HepG2 (cell line): ENCODE results near the gene MGMT. TPM values are rescaled to one million over a fixed set of nuclear protein-coding genes. Genes with fewer than 3 reads are reported as not detected.

Experiments used
- ATAC-seq: fragments of 200-7000 bp; cut with Tn5 transposase; 3 replicates; pipeline ENCODE4 v1.9.1; 2020; ENCODE audit warnings: mild to moderate bottlenecking, moderate library complexity
- BruUV-seq: library from RNA; stranded (reverse); fragments of 400-500 nt; replicated peaks from 2 replicates; lab custom pipeline; 2021; lab: Mats Ljungman, UMichigan
- CTCF ChIA-PET: fragments of 300-600 bp; formaldehyde crosslinking; extraction: SDS; loops from one replicate; lab custom pipeline; 2021; ENCODE audit warnings: low total read pairs, inconsistent platforms, low intra/inter-chr PET ratio; lab: Yijun Ruan, JAX
- POLR2A ChIA-PET: fragments of 350-600 bp; sonication (Branson Sonifier 250); formaldehyde crosslinking; loops from one replicate; lab custom pipeline; 2020; ENCODE audit warnings: antibody characterized with exemption, inconsistent platforms; lab: Yijun Ruan, JAX
- DNase-seq: peaks from one replicate; pipeline ENCODE4 v3.0.0-alpha.2; 2015; ENCODE audit warnings: low spot score
- FAIRE-seq: peaks from 3 replicates; lab custom pipeline; 2011; peaks lifted over from hg19 to GRCh38; lab: Jason Lieb, UNC
- H2AFZ ChIP-seq: one replicate; pipeline ENCODE4 v1.6.1; 2011; ENCODE audit warnings: low read length, inconsistent platforms
- H3K27ac ChIP-seq: fragments of 300-600 bp; 3 replicates; pipeline ENCODE4 v1.8.0; 2011; ENCODE audit warnings: mixed run types, mild to moderate bottlenecking, mixed read lengths, low read length, inconsistent platforms; ENCODE audit not compliant: insufficient read depth; ENCODE audit errors: extremely low read length
- H3K27me3 ChIP-seq, 2 experiments: fragments of 200-600 bp in 1 of 2; 2 replicates in 1 of 2; 3 replicates in 1 of 2; pipeline versions ENCODE4 v1.6.0 to v1.8.0; 2011; ENCODE audit warnings: low read length in 2 of 2, mild to moderate bottlenecking in 2 of 2, moderate library complexity in 2 of 2, inconsistent platforms in 1 of 2; ENCODE audit not compliant: insufficient read depth in 2 of 2, control insufficient read depth in 1 of 2
- H3K36me3 ChIP-seq, 2 experiments: fragments of 200-600 bp in 1 of 2; replicated peaks in 1 of 2; 2 replicates in 1 of 2; 3 replicates in 1 of 2; pipeline versions ENCODE4 v1.5.1 to v1.8.0; 2011; ENCODE audit warnings: low read length in 2 of 2, inconsistent platforms in 1 of 2; ENCODE audit not compliant: insufficient read depth in 2 of 2, control insufficient read depth in 1 of 2
- H3K4me1 ChIP-seq: 2 replicates; pipeline ENCODE4 v1.5.1; 2012; ENCODE audit warnings: low read length, inconsistent platforms; ENCODE audit not compliant: insufficient read depth
- H3K4me2 ChIP-seq: 2 replicates; pipeline ENCODE4 v1.6.0; 2011; ENCODE audit warnings: low read depth, low read length, inconsistent platforms
- H3K4me3 ChIP-seq, 3 experiments: fragments of 200-600 bp in 1 of 3; sonication (generic), shearing (Covaris generic) in 1 of 3; replicated peaks in 1 of 3; 2 replicates each; pipeline ENCODE4 v1.5.1; 2011 to 2016; ENCODE audit warnings: low read length in 3 of 3, inconsistent platforms in 2 of 3, low read depth in 2 of 3, mild to moderate bottlenecking in 2 of 3, control low read depth in 1 of 3, mixed read lengths in 1 of 3; ENCODE audit not compliant: insufficient read depth in 1 of 3
- H3K79me2 ChIP-seq: one replicate; pipeline ENCODE4 v1.6.1; 2011; ENCODE audit warnings: low read length, inconsistent platforms; ENCODE audit not compliant: insufficient read depth
- H3K9ac ChIP-seq: 2 replicates; pipeline ENCODE4 v1.6.0; 2011; ENCODE audit warnings: mild to moderate bottlenecking, low read depth, low read length, inconsistent platforms; ENCODE audit not compliant: insufficient read depth
- H3K9me3 ChIP-seq: 2 replicates; pipeline ENCODE4 v1.5.1; 2012; ENCODE audit warnings: mild to moderate bottlenecking, low read length
- H4K20me1 ChIP-seq: 2 replicates; pipeline ENCODE4 v1.6.0; 2011; ENCODE audit warnings: inconsistent platforms, mild to moderate bottlenecking, low read length, moderate library complexity; ENCODE audit not compliant: insufficient read depth
- ATAD3A ChIP-seq: sonication (generic); formaldehyde crosslinking; IDR thresholded peaks from 2 replicates; pipeline ENCODE4 v1.4.0; 2020; ENCODE audit warnings: missing genetic modification reagents
- CEBPB ChIP-seq: IDR thresholded peaks from 2 replicates; pipeline ENCODE4 v1.6.1; 2011; ENCODE audit warnings: low read depth, low read length, improper control_type of control experiment, borderline replicate concordance
- FOXC1 ChIP-seq: sonication (generic); formaldehyde crosslinking; IDR thresholded peaks from 2 replicates; pipeline ENCODE4 v1.8.0; 2022; ENCODE audit warnings: mild to moderate bottlenecking, missing genetic modification reagents, borderline replicate concordance
- THAP11 ChIP-seq: IDR thresholded peaks from 2 replicates; pipeline ENCODE4 v1.6.1; 2016; ENCODE audit warnings: missing biosample characterization, missing genetic modification reagents
- TRIM24 ChIP-seq: sonication (generic); formaldehyde crosslinking; IDR thresholded peaks from 2 replicates; pipeline ENCODE4 v1.8.0; 2022; ENCODE audit warnings: mild to moderate bottlenecking, missing genetic modification reagents
- U2AF1 ChIP-seq: fragments of 200-400 bp; formaldehyde crosslinking; optimal IDR thresholded peaks from 2 replicates; pipeline ENCODE3; 2017; ENCODE audit warnings: mild to moderate bottlenecking, low read depth, low read length
- ZNF10 ChIP-seq: sonication (generic); formaldehyde crosslinking; IDR thresholded peaks from 2 replicates; pipeline ENCODE4 v1.4.0; 2020; ENCODE audit warnings: mild to moderate bottlenecking, low read depth, missing genetic modification reagents, borderline replicate concordance
- WGBS: methylation state at CpG from one replicate; pipeline ENCODE4 v1.1.6; 2017; ENCODE audit warnings: low lambda C conversion rate; 5-methylcytosine and 5-hydroxymethylcytosine counted together
- in situ Hi-C: cut with HindIII; loops from 2 replicates; pipeline ENCODE4 v1.10.0; 2017; ENCODE audit warnings: low pct_unique_long_range_greater_than_20kb; ENCODE audit not compliant: extremely low pct_ligation_motif_present
- intact Hi-C: fragments of 100-400 bp; cut with micrococcal nuclease; formaldehyde crosslinking; loops from one replicate; pipeline ENCODE4 v1.10.0; 2022; ENCODE audit not compliant: unreplicated experiment
- polyA plus RNA-seq, 8 experiments: library from polyadenylated mRNA; depleted of rRNA in 3 of 8; stranded (reverse) in 7 of 8; unstranded in 1 of 8; fragments of >200 nt; fragmentation: Illumina TruSeq in 4 of 8; extraction: Trizol in 4 of 8; gene quantifications; 2 replicates each; pipeline versions ENCODE4 v1.2.1 to v1.2.3, GENCODE V29; 2011 to 2016; ENCODE audit warnings: low read depth in 4 of 8, missing spikeins in 1 of 8, mixed read lengths in 1 of 8; ENCODE audit not compliant: insufficient read depth in 1 of 8
- total RNA-seq, 5 experiments: library from RNA; depleted of rRNA; stranded (reverse); fragments of >200 nt; fragmentation: Illumina TruSeq; extraction: Trizol; gene quantifications; 2 replicates each; pipeline ENCODE4 v1.2.3, GENCODE V29; 2016; ENCODE audit warnings: low read depth in 1 of 5
- TF ChIP-seq, protein P1 (sequence below): sonication (generic); formaldehyde crosslinking; IDR thresholded peaks from 2 replicates; pipeline ENCODE4 v1.4.0; 2020; ENCODE audit warnings: missing genetic modification reagents, mild to moderate bottlenecking, borderline replicate concordance
- TF ChIP-seq, protein P2 (sequence below): IDR thresholded peaks from 2 replicates; pipeline ENCODE4 v1.4.0; 2020; ENCODE audit warnings: mild to moderate bottlenecking, missing genetic modification reagents

Gene MGMT
- total and polyA plus RNA-seq, 2 of the 13 experiments (the other 11 are each of a cell fraction or from before 2014, with no cell fraction given): 12.0 to 19.5 TPM

DNA sequence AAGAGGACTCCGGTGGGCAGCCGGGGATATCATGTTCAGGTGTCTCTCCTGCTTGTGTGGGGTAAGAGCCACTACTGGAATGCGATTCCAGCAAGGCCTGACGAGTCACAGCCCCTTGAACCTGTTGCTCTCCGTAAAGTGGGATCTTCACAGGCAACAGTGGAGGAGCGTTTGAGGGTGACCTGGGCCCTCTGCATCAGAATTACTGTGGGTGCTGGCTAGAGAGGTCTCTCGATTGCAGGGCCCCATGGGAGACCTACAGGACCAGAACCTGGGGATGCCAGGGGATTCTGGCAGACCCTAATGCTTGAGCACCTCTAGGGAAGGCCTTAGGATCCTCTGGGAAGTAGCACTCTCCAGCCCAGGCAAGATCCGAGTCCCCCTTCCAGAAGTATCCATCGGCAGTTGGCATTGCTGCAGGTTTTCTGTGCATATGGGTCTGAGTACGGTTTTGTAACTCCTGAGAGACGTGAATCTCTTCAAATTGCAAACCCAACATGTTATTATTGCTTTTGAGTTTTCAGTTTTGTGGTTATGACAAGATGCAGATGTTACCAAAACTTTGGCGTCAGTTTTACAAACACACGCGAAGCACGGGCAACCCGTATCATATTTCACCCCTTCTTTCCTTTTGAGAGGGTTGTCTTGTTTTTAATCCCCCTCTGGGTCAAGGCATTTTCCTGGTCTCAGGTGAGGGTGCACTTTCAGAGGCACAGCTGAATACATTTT is 4.6 kb downstream of the MGMT start:
- ATAC-seq (no peak), DNase-seq (no peak), FAIRE-seq (no peak)
- Histone ChIP-seq H3K4me3 (no peak overlapping the region), H3K27me3 (no peaks in the 10 kb centered on the region), H3K9ac (no peak overlapping the region), H3K4me1 (peaks cover 50% of the 10 kb centered on the region), H4K20me1 (no peaks in the 10 kb centered on the region), H3K4me2 (no peak overlapping the region), H3K36me3 (no peaks in the 10 kb centered on the region), H3K9me3 (no peaks in the 10 kb centered on the region), H2AFZ (no peak overlapping the region), H3K27ac (no peak overlapping the region), H3K79me2 (peaks cover 34% of the 10 kb centered on the region)
- ChIA-PET POLR2A (no interaction called here), CTCF (no interaction called here)
- WGBS: 96% methylated on average over 15 of the region's 16 CpGs
- in situ Hi-C loops: no loop called here
- no TSS peak for BruUV-seq
- TF ChIP-seq U2AF1 (no peak), ZNF10 (no peak), TRIM24 (CRISPR knock-in tag) (no peak), THAP11 (CRISPR knock-in tag) (no peak), ATAD3A (CRISPR knock-in tag) (no peak), FOXC1 (CRISPR knock-in tag) (no peak), CEBPB (no peak)
- TF ChIP-seq, protein P1, sequence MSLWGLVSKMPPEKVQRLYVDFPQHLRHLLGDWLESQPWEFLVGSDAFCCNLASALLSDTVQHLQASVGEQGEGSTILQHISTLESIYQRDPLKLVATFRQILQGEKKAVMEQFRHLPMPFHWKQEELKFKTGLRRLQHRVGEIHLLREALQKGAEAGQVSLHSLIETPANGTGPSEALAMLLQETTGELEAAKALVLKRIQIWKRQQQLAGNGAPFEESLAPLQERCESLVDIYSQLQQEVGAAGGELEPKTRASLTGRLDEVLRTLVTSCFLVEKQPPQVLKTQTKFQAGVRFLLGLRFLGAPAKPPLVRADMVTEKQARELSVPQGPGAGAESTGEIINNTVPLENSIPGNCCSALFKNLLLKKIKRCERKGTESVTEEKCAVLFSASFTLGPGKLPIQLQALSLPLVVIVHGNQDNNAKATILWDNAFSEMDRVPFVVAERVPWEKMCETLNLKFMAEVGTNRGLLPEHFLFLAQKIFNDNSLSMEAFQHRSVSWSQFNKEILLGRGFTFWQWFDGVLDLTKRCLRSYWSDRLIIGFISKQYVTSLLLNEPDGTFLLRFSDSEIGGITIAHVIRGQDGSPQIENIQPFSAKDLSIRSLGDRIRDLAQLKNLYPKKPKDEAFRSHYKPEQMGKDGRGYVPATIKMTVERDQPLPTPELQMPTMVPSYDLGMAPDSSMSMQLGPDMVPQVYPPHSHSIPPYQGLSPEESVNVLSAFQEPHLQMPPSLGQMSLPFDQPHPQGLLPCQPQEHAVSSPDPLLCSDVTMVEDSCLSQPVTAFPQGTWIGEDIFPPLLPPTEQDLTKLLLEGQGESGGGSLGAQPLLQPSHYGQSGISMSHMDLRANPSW: no peak
- TF ChIP-seq, protein P2, sequence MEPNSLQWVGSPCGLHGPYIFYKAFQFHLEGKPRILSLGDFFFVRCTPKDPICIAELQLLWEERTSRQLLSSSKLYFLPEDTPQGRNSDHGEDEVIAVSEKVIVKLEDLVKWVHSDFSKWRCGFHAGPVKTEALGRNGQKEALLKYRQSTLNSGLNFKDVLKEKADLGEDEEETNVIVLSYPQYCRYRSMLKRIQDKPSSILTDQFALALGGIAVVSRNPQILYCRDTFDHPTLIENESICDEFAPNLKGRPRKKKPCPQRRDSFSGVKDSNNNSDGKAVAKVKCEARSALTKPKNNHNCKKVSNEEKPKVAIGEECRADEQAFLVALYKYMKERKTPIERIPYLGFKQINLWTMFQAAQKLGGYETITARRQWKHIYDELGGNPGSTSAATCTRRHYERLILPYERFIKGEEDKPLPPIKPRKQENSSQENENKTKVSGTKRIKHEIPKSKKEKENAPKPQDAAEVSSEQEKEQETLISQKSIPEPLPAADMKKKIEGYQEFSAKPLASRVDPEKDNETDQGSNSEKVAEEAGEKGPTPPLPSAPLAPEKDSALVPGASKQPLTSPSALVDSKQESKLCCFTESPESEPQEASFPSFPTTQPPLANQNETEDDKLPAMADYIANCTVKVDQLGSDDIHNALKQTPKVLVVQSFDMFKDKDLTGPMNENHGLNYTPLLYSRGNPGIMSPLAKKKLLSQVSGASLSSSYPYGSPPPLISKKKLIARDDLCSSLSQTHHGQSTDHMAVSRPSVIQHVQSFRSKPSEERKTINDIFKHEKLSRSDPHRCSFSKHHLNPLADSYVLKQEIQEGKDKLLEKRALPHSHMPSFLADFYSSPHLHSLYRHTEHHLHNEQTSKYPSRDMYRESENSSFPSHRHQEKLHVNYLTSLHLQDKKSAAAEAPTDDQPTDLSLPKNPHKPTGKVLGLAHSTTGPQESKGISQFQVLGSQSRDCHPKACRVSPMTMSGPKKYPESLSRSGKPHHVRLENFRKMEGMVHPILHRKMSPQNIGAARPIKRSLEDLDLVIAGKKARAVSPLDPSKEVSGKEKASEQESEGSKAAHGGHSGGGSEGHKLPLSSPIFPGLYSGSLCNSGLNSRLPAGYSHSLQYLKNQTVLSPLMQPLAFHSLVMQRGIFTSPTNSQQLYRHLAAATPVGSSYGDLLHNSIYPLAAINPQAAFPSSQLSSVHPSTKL (CRISPR knock-in tag): no peak
- intact Hi-C loops: no loop called here
